ENCODE measurements around the gene SMC4.

DNA sequence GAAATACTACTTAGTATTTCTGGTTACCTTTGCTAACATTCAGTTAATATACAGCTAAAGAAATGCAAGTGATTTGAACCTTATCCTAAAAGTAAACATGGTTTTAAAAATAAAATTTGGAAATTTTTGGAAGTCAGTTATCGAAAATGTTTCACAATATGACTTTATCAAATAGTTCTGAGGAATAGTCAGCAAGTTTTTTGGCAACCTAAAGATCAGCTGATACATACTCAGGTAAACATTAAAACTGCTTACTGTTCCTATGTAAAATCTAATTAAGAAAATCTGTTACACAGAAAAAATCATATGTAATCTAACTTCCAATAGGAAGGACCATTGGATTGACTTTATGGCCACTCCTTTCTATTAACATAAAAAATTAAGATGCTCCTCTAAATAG lies 24.5 kb upstream of the SMC4 start:
- TF ChIP-seq CTCF (IDR thresholded peaks at IDR 0.05; ENCODE audit: control extremely low read depth in 1 of 3, insufficient read depth in 1 of 3, low read depth in 1 of 3, low read length in 3 of 3) (no peak), SUZ12 (IDR thresholded peaks at IDR 0.05; ENCODE audit: low read length) (no peak), ASH2L (IDR thresholded peaks at IDR 0.05; ENCODE audit: low read length) (no peak), CEBPB (IDR thresholded peaks at IDR 0.05; ENCODE audit: low read depth, low read length) (no peak), TAF7 (optimal IDR thresholded peaks at IDR 0.05; ENCODE audit: borderline replicate concordance, low read depth, low read length) (no peak), EZH2 (IDR thresholded peaks at IDR 0.05; ENCODE audit: low read depth, low read length, severe bottlenecking) (no peak), RFX5 (IDR thresholded peaks at IDR 0.05; ENCODE audit: borderline replicate concordance, low read depth, low read length) (no peak), TAF1 (IDR thresholded peaks at IDR 0.05; ENCODE audit: low read depth, low read length) (no peak), POLR2A (IDR thresholded peaks at IDR 0.05; ENCODE audit: control extremely low read depth in 1 of 2, low read depth in 2 of 2, low read length in 2 of 2) (no peak), RNF2 (IDR thresholded peaks at IDR 0.05; ENCODE audit: borderline replicate concordance, low read depth, low read length, missing control alignments, poor library complexity, severe bottlenecking) (no peak)
